AG09309 (cell line): ENCODE results near the gene DUSP22.
"Not testable (repeated sequence)": the region's sequence is repeated elsewhere in the genome, so short reads cannot be mapped to it uniquely, and the experiment has no call there.

Experiments
- DNase-seq: peaks from one replicate; pipeline ENCODE4 v3.0.0-alpha.2; 2010; ENCODE audit warnings: low read depth
- H3K4me3 ChIP-seq: 2 replicates; pipeline ENCODE4 v1.5.1; 2011; ENCODE audit warnings: mild to moderate bottlenecking, low read depth, low read length, moderate library complexity; ENCODE audit not compliant: control insufficient read depth
- CTCF ChIP-seq: IDR thresholded peaks from 2 replicates; pipeline ENCODE4 v1.5.1; 2011; ENCODE audit warnings: mild to moderate bottlenecking, low read depth, low read length, inconsistent platforms; ENCODE audit not compliant: insufficient read depth, control insufficient read depth; ENCODE audit errors: missing control alignments

Gene DUSP22

GRCh38 chr6:369559-370431 is 77.5 kb downstream of the DUSP22 start:
- no peak for TF ChIP-seq CTCF
- H3K4me3 ChIP-seq: no peak overlapping the region
- DNase-seq: no peak

- TF ChIP-seq CTCF: no peak
- no peak overlapping the region for H3K4me3 ChIP-seq
- no peak for DNase-seq
Measured at GRCh38 chr6:370555-370954, 78.3 kb downstream of the DUSP22 start.

- not testable (repeated sequence) for H3K4me3 ChIP-seq, DNase-seq
Measured at GRCh38 chr6:371851-372250, 79.6 kb downstream of the DUSP22 start.

GRCh38 chr6:372336-372911 is 80.1 kb downstream of the DUSP22 start:
- no peak for DNase-seq
- no peak overlapping the region for H3K4me3 ChIP-seq
- no peak for TF ChIP-seq CTCF

- H3K4me3 ChIP-seq: no peak overlapping the region
- no peak for DNase-seq
- TF ChIP-seq CTCF: no peak
Measured at GRCh38 chr6:373031-373430, 80.7 kb downstream of the DUSP22 start.

- DNase-seq: no peak
- H3K4me3 ChIP-seq: no peak overlapping the region
- peak; percentile 34 for TF ChIP-seq CTCF
Measured at GRCh38 chr6:373773-374724, 81.8 kb downstream of the DUSP22 start.
